Measurements from ENCODE around the gene FKBP11. TPM values are rescaled to one million over a fixed set of nuclear protein-coding genes. Genes with fewer than 3 reads are reported as not detected.
A peak's percentile ranks its signal among the peaks of the same experiment; 100 is the strongest.

Gene FKBP11
- polyA plus RNA-seq, 3 donors, result 10.9 to 15.0 (median 12.2) TPM

GRCh38 chr12:48956279-48957140 lies 31.2 kb upstream of the FKBP11 start:
- DNase-seq (ENCODE audit: low read depth in 3 of 3, low spot score in 2 of 3), result peak; percentile 80 to 88 (median 85)

GRCh38 chr12:48954841-48955501 lies 29.7 kb upstream of the FKBP11 start:
- DNase-seq (ENCODE audit: low read depth in 3 of 3, low spot score in 2 of 3), result no peak

DNA sequence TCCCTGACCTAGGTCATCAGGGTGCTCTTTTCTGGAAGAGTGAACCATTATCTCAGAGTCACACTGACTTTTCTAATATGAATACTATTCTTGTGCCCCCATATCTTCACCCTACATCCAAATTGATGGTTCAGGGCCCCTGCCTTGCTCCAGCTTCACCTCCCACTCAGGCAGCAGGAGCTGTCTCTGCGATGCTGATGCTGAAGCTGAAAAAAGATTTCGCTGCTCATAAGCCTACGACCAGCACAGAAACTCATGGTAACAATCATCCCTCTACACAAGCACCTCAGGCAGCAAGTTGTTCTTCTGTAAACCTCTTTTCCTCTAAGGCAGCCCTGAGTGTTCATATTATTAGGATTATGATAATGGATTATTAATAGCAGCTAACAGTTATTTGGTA lies 28.8 kb upstream of the FKBP11 start:
- no peak for DNase-seq (ENCODE audit: low read depth in 3 of 3, low spot score in 2 of 3)

DNA sequence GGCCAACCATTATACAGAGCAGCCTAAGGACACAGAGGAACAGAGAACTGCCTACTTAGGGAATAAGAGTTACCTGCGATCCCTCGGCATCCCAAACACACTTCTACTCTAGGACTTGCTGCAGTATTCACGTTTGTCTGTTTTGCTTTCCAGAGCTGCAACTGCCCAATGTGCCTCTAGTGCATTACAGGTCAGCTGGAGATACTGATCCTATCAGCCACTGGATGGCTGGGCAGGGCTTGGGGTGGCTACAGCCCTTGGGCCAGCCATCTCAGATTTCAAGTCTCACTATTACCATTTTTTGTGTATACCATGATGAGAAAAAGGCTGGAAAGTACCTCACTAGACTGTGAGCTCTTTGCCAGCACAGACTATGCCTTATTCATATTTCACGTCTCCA lies 27.4 kb upstream of the FKBP11 start:
- no peak for DNase-seq (ENCODE audit: low read depth in 3 of 3, low spot score in 2 of 3)

GRCh38 chr12:48947727-48948126 lies 22.4 kb upstream of the FKBP11 start:
- DNase-seq (ENCODE audit: low read depth in 3 of 3, low spot score in 2 of 3), result no peak

DNA sequence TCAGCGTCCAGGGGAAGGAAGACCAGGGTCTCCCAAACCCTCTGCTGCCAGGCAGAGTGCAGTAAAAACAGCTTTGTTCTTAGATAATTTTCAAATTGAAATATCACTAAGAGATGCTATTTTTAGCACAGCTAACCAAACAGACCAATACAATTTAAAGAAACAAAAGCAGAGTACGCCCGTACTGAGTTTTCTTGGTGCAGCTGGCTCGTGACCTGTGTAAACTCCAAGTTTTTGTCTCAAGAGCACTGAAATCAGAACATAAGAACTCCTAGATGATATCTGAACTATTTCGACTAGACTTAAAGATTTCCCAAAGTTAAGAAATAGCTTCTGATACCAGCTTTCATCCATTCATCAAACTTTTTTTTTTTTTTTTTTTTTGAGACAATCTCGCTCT lies 21.7 kb upstream of the FKBP11 start:
- DNase-seq (ENCODE audit: low read depth in 3 of 3, low spot score in 2 of 3), result no peak

DNA sequence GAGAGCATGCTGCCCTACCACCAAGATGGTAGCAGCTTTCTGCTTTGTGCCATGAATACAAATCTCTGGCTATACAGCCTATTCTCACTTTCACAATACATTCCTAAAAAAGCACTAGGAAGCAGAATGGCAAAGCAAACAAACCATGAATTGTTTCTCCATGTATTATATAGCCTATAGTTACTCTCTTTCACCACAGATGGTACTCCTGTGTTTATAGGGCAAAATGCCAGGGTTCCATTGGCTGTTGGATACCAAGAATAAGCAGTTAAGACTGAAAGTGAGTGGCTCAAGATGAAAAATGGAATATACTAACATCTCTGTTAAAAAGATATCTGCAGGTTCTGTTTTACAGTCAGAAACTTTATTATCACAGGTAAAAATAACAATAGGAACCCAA lies 20.9 kb upstream of the FKBP11 start:
- DNase-seq (ENCODE audit: low read depth in 3 of 3, low spot score in 2 of 3), result no peak

DNA sequence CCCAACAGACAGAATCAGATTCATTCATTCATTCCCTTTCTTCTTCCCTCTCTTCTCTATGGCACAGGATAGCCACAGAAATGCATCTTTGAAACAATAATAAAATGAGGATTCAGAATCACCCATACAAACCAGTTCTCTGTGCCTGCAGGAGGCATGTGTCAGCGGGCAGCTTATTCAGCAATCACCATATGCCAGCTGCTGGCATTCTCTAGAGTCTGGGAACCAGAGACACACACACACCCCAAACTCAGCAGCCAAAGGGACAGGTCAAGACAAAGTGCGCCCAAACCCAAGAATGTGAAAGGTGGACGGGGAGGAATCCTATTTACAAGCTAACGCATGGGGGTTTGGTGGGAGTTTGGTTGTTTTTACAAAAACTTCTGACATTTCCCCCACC lies 17.9 kb upstream of the FKBP11 start:
- DNase-seq (ENCODE audit: low read depth in 3 of 3, low spot score in 2 of 3), result no peak

GRCh38 chr12:48940181-48940580 lies 14.9 kb upstream of the FKBP11 start:
- no peak for DNase-seq (ENCODE audit: low read depth in 3 of 3, low spot score in 2 of 3)

- DNase-seq (ENCODE audit: low read depth in 3 of 3, low spot score in 2 of 3), result no peak
Measured at GRCh38 chr12:48938805-48939204, 13.5 kb upstream of the FKBP11 start.

- DNase-seq (ENCODE audit: low read depth in 3 of 3, low spot score in 2 of 3), result no peak
Measured at GRCh38 chr12:48937170-48937569, 11.9 kb upstream of the FKBP11 start.

- DNase-seq (ENCODE audit: low read depth in 3 of 3, low spot score in 2 of 3), result no peak
Measured at GRCh38 chr12:48936379-48936979, 11.2 kb upstream of the FKBP11 start.

DNA sequence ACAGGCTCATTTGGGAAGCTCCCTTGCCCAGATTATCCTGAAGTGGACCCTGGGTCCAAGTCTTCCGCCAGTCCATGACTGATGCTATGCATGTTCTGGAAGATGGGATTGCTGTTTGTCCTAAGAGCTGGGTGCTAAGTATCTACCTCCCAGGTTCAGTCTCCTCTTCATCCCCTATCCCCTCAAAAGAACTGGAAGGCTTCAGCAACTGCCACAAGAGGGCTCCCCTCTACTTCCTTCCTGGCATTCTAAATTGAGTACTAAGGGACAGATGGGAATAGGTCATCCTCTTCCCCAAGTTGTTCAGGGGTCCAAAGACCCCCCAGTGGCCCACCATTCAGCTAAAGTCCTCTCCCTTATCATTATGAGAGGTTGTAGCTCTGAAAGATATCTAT lies 9.0 kb upstream of the FKBP11 start:
- no peak for DNase-seq (ENCODE audit: low read depth in 3 of 3, low spot score in 2 of 3)

DNA sequence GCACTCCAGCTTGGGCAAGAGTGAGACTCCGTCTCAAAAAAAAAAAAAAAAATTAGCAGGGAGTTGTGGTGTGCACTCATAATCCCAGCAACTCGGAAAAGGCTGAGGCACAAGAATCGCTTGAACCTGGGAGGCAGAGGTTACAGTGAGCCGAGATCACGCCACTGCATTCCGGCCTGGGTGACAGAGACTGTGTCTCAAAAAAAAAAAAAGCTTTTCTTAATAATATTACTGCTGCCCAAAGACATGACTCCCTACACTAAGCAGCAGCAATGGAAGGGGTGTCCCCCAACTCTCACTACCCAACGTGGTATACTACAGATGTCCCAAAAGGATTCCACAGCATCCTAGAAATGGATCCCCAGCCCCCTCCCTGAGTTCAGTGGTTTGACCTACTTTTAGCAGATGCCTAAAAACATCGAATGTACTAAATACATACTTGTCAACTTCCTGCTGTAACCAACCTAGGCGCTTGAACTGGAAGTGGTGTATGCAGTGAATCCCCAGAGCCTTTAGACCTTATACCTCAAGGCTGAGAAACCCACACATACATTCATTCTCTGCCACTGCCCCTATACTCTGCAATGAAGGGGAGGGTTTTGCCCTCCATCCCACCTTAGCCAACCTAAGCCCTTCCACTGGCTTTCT lies 8.5 kb upstream of the FKBP11 start:
- DNase-seq (ENCODE audit: low read depth in 3 of 3, low spot score in 2 of 3), result no peak

GRCh38 chr12:48932878-48933277 lies 7.6 kb upstream of the FKBP11 start:
- DNase-seq (ENCODE audit: low read depth in 3 of 3, low spot score in 2 of 3), result no peak

DNA sequence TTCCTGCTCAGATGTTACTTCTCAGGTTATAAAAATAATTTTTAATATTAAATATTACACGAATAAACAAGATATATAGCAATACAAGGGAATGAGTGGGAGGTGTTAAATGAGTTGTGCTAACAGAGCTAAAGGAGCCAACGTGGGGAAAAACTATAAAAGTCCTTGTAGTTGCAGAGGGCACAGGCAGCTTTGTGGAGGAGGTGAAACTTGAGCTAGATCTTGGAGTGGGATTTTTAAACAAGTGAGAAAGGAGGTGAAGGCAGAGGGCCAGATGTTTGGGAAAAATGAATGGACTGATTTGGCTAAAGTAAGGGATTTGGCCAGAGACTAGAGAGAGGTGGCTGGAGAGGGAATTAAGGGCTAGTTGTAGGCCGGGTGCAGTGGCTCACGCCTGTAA lies 5.2 kb upstream of the FKBP11 start:
- no peak for DNase-seq (ENCODE audit: low read depth in 3 of 3, low spot score in 2 of 3)

- DNase-seq (ENCODE audit: low read depth in 3 of 3, low spot score in 2 of 3), result no peak
Measured at GRCh38 chr12:48929551-48929950, 4.3 kb upstream of the FKBP11 start.

DNA sequence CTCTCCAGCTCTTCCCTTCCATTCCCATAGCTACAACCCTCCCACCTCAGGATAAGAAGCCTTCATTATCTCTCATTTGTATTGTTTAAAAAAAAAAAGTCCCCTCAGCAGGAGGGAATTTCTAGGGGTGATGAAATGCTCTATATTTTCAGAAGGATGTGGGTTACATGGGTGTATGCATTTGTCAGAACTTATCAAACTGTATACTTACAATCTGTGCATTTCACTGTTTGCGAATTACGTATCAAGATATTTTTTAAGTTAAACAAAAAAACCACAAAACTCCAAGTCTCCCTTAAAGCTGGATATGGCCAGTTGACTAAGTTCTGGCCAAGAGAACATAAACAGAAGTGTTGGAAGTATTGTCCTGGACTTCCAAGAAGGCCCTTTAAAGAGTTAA lies 2.0 kb upstream of the FKBP11 start:
- no peak for DNase-seq (ENCODE audit: low read depth in 3 of 3, low spot score in 2 of 3)

DNA sequence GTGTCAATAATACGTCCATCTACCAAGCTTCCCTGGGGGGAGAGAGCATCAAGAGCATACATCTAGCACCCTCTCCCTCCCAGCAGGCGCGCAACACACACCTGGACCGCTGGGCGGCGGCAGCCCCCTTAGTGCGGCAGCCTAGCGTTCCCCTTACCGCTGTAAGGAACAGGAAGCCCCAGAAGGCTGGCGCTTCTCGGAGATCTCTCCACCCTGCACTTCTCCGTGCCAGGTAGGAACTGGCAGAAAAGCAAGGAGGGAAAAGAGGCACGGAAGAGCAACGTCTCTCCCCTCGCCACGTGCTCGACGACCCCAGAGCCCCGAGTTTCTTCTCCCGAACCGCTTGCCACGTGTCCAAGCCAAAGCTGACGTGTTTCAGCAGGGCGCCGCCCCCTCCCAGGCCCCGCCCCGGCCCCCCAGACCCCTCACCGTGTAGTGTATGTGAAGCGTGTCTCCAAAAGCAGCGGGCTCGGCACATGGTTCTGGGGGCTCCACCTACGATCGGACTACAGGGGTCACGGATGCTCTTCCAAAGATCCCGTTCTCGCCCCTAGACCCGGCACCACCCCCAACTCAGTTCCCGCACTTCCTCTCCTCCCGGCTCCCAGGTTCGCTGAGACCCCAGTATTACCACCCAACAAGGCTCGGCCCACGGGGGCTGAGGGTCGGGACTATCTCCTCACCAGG lies 532 bp downstream of the FKBP11 start:
- peak in 1 of 3 donors; percentile 44 for DNase-seq (ENCODE audit: low read depth in 3 of 3, low spot score in 2 of 3)

DNA sequence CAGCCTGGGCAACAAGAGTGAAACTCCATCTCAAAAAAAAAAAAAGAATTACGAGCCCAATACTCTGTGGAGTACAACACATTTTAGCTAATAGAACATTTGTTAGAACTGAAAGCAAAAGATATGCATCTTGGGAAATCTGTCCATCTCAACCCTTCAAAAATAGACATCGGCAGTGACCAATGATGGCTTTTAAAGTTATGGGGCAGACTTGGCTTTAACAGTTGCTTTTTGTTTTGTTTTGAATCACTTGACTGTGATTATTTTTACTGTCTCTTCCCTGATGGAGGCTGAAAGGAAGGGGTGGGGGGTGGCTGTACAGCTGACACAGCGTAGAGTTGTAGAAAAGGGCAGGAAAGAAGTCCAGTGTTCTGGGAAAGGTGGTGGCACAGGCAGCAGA lies 2.2 kb downstream of the FKBP11 start:
- DNase-seq (ENCODE audit: low read depth in 3 of 3, low spot score in 2 of 3), result no peak
